ENCODE measurements around the gene LSP1.

GRCh38 chr11:1931341-1932104 lies 78.6 kb downstream of the LSP1 start:
- TF ChIP-seq EZH2 (IDR thresholded peaks at IDR 0.05; ENCODE audit: borderline replicate concordance, low read depth, low read length, poor library complexity, severe bottlenecking): no peak
- TF ChIP-seq CTCF (conservative IDR thresholded peaks at IDR 0.05; ENCODE audit: low read depth, low read length): no peak

All from A673 (cell line).